DND-41 (cell line): Measurements from ENCODE around the gene KLHL17.

Experiments used
- CTCF ChIP-seq: IDR thresholded peaks from 2 replicates; pipeline ENCODE4 v1.5.1; 2012; ENCODE audit warnings: borderline replicate concordance, low read length, moderate library complexity, mild to moderate bottlenecking; ENCODE audit not compliant: poor library complexity, severe bottlenecking; ENCODE audit errors: extremely low read depth
- EZH2 ChIP-seq: IDR thresholded peaks from 3 replicates; pipeline ENCODE4 v1.6.1; 2012; ENCODE audit warnings: borderline replicate concordance, low read depth, mild to moderate bottlenecking, moderate library complexity, low read length, inconsistent platforms; ENCODE audit not compliant: severe bottlenecking

- no peak for TF ChIP-seq CTCF
- no peak for TF ChIP-seq EZH2
Measured at GRCh38 chr1:942864-943533, 17.4 kb upstream of the KLHL17 start.
